Ascending aorta (tissue), 2 donors: Measurements from ENCODE around the gene MCUB. TPM values are rescaled to one million over a fixed set of nuclear protein-coding genes. Genes with fewer than 3 reads are reported as not detected.
"Not testable (repeated sequence)": the region's sequence is repeated elsewhere in the genome, so short reads cannot be mapped to it uniquely, and the experiment has no call there.

Experiments
- DNase-seq, 2 donors: peaks; one replicate each; pipeline ENCODE4 v3.0.0-alpha.2; 2019; ENCODE audit warnings: low spot score in 2 of 2
- H3K27ac ChIP-seq, 2 donors: fragments of 200-600 bp; sonication (generic); one replicate each; pipeline ENCODE4 v1.5.1; 2016 to 2017; ENCODE audit warnings: mild to moderate bottlenecking in 1 of 2
- H3K27me3 ChIP-seq: fragments of 200-600 bp; sonication (generic); one replicate; pipeline ENCODE4 v1.5.1; 2017
- H3K36me3 ChIP-seq, 2 donors: fragments of 200-600 bp; sonication (generic); one replicate each; pipeline ENCODE4 v1.5.1; 2016
- H3K4me1 ChIP-seq, 2 donors: fragments of 200-600 bp; sonication (generic); one replicate each; pipeline ENCODE4 v1.5.1; 2016 to 2017; ENCODE audit warnings: mild to moderate bottlenecking in 1 of 2
- H3K4me3 ChIP-seq, 2 donors: fragments of 200-600 bp; sonication (generic); one replicate each; pipeline ENCODE4 v1.5.1; 2016 to 2017; ENCODE audit warnings: mild to moderate bottlenecking in 1 of 2
- H3K9me3 ChIP-seq, 2 donors: fragments of 200-600 bp; sonication (generic); one replicate each; pipeline ENCODE4 v1.5.1; 2016
- intact Hi-C: fragments of 100-400 bp; cut with DNase I; formaldehyde crosslinking; loops from one replicate; pipeline ENCODE4 v1.15.1; 2023
- total RNA-seq: library from RNA; depleted of rRNA; stranded (reverse); fragments of >200 nt; gene quantifications from one replicate; pipeline ENCODE4 v1.1.0, GENCODE V29; 2016
- TF ChIP-seq, protein P1 (sequence below), 3 experiments: fragments of 200-600 bp in 2 of 3; fragments of 450-650 bp in 1 of 3; sonication (generic) in 2 of 3; IDR thresholded peaks; one replicate each; pipeline ENCODE4 v1.5.1; 2016 to 2019; ENCODE audit warnings: antibody characterized with exemption in 3 of 3, mild to moderate bottlenecking in 1 of 3, moderate library complexity in 1 of 3

Gene MCUB
- total RNA-seq, 1 donor from 2014 or later: 430 TPM

- no peak for DNase-seq
- H3K4me1 ChIP-seq: no peaks in the 10 kb centered on the region
- no peaks in the 10 kb centered on the region for H3K27me3 ChIP-seq
- no peak overlapping the region for H3K4me3 ChIP-seq
- intact Hi-C loops: no loop called here
- H3K36me3 ChIP-seq: peaks cover 2 to 33% of the 10 kb centered on the region in 2 donors
- H3K27ac ChIP-seq: no peak overlapping the region
- no peaks in the 10 kb centered on the region for H3K9me3 ChIP-seq
- TF ChIP-seq, protein P1, sequence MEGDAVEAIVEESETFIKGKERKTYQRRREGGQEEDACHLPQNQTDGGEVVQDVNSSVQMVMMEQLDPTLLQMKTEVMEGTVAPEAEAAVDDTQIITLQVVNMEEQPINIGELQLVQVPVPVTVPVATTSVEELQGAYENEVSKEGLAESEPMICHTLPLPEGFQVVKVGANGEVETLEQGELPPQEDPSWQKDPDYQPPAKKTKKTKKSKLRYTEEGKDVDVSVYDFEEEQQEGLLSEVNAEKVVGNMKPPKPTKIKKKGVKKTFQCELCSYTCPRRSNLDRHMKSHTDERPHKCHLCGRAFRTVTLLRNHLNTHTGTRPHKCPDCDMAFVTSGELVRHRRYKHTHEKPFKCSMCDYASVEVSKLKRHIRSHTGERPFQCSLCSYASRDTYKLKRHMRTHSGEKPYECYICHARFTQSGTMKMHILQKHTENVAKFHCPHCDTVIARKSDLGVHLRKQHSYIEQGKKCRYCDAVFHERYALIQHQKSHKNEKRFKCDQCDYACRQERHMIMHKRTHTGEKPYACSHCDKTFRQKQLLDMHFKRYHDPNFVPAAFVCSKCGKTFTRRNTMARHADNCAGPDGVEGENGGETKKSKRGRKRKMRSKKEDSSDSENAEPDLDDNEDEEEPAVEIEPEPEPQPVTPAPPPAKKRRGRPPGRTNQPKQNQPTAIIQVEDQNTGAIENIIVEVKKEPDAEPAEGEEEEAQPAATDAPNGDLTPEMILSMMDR (IDR thresholded peaks at IDR 0.05): no peak
These were observed 12.7 kb upstream of the MCUB start for GRCh38 chr4:109547394-109547793.

- H3K4me3 ChIP-seq: no peak overlapping the region
- DNase-seq: no peak
- peak overlapping the region; percentile 1 to 6 for H3K27ac ChIP-seq
- intact Hi-C loops: no loop called here
- H3K36me3 ChIP-seq: peaks cover 2 to 23% of the 10 kb centered on the region in 2 donors
- TF ChIP-seq, protein P1 (IDR thresholded peaks at IDR 0.05): no peak
- H3K4me1 ChIP-seq: no peaks in the 10 kb centered on the region
- H3K9me3 ChIP-seq: no peaks in the 10 kb centered on the region
- H3K27me3 ChIP-seq: no peaks in the 10 kb centered on the region
These were observed 11.4 kb upstream of the MCUB start for GRCh38 chr4:109548655-109549054.

DNA sequence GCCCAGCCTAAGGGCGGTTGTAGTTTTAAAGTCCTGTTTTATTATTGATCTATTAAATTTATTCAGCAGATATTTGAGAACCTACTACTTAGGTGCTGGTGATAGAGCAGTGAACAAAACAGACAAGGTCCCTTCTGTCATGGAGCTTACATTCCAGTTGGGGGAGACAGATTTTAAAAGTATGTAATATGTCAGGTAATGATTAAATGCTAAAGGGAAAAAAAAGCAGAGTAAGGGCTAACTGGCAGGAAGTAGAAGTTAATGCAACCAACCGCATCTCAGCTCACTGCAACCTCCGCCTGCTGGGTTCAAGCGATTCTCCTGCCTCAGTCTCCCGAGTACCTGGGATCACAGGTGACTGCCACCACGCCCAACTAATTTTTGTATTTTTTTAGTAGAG, 7.8 kb upstream of the MCUB start:
- no peak overlapping the region for H3K4me3 ChIP-seq
- H3K9me3 ChIP-seq: no peaks in the 10 kb centered on the region
- DNase-seq: no peak
- TF ChIP-seq, protein P1 (IDR thresholded peaks at IDR 0.05): no peak
- H3K27me3 ChIP-seq: no peaks in the 10 kb centered on the region
- no peaks in the 10 kb centered on the region for H3K4me1 ChIP-seq
- H3K27ac ChIP-seq: no peak overlapping the region
- intact Hi-C loops: no loop called here
- peaks cover 0 to 2% of the 10 kb centered on the region in 2 donors for H3K36me3 ChIP-seq

DNA sequence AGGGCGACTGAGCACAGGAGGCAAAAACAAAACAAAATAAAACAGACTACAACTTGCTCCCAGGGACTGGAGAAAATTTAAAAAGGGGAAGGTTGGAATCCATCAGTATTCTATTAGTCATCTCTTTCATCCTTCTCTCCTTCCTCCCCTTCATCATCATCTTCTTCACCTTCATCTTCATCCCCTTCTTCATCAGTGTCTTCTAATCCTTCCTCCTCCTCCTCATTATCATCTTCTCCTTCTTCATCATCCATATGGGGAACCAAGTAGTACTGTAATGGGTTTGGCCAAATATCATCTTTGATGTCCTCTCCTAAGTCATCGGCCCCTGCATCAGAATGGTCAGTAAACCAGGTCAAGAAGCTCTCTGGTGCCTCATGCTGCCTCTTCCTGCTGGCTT, 6.9 kb upstream of the MCUB start:
- Histone ChIP-seq H3K36me3 (no peaks in the 10 kb centered on the region), H3K4me3 (no peak overlapping the region), H3K4me1 (no peaks in the 10 kb centered on the region), H3K27ac (no peak overlapping the region), H3K9me3 (no peaks in the 10 kb centered on the region), H3K27me3 (no peaks in the 10 kb centered on the region)
- TF ChIP-seq, protein P1 (IDR thresholded peaks at IDR 0.05): no peak
- intact Hi-C loops: no loop called here
- no peak for DNase-seq

DNA sequence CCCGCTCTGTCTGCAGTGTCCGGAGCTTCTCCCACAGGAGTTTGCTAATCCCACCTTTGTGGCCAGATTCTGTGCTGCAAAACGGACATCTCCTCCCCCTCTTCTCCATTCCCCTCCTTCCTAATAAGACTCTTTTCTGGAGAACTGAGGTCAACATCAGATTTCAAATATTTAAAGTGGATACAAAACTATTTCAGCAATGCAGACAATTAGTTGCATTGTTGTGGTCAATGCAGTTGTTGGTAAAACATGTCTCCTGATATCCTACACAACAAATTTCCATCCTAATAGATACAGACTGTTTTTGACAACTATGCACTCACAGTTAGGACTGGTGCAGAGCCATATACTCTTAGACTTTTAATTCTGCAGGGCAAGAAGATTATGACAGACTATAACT, 5.1 kb upstream of the MCUB start:
- Histone ChIP-seq H3K4me1 (no peaks in the 10 kb centered on the region), H3K4me3 (no peak overlapping the region), H3K27ac (no peak overlapping the region), H3K9me3 (no peaks in the 10 kb centered on the region), H3K36me3 (no peaks in the 10 kb centered on the region), H3K27me3 (no peaks in the 10 kb centered on the region)
- DNase-seq: no peak
- TF ChIP-seq, protein P1 (IDR thresholded peaks at IDR 0.05): no peak
- intact Hi-C loops: no loop called here

DNA sequence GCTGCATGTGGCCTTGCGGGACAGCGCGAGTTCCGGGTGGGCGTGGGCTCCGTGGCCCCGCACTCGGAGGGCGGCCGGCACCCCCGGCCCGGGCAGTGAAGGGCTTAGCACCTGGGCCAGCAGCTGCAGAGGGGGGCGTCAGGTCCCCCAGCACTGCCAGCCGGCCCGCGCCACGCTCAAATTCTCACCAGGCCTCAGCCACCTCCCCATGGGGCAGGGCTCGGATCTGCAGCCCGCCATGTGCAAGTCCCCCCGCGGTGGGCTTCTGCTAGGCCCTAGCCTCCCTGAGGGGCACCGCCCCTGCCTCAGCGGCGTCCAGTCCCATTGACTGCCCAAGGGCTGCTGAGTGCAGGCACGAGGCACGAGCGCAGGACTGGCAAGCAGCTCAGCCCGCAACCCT, 2.6 kb upstream of the MCUB start:
- intact Hi-C loops: no loop called here
- TF ChIP-seq, protein P1 (IDR thresholded peaks at IDR 0.05): no peak

DNA sequence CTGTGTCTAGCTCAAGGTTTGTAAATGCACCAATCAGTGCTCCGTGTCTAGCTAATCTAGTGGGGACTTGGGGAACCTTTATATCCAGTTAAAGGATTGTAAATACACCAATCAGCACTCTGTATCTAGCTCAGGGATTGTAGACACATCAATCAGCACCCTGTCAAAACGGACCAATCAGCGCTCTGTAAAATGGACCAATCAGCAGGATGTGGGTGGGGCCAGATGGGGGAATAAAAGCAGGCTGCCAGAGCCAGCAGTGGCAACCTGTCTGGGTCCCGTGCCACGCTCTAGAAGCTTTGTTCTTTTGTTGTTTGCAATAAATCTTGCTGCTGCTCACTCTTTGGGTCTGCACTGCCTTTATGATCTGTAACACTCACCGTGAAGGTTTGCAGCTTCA, 2.0 kb upstream of the MCUB start:
- H3K4me1 ChIP-seq, intact Hi-C loops, H3K27me3 ChIP-seq: not testable (repeated sequence)

More for the DNA sequence above, 2.6 kb upstream of the MCUB start:
- Histone ChIP-seq H3K27me3 (no peaks in the 10 kb centered on the region), H3K4me3 (no peak overlapping the region), H3K36me3 (no peaks in the 10 kb centered on the region), H3K27ac (no peak overlapping the region), H3K4me1 (peaks cover 0 to 3% of the 10 kb centered on the region in 2 donors), H3K9me3 (no peaks in the 10 kb centered on the region)
- DNase-seq: no peak

More for the DNA sequence above, 2.0 kb upstream of the MCUB start:
- H3K9me3 ChIP-seq, H3K36me3 ChIP-seq, H3K27ac ChIP-seq, DNase-seq, H3K4me3 ChIP-seq: not testable (repeated sequence)
